ENCODE data around the gene MRPS6. TPM values are rescaled to one million over a fixed set of nuclear protein-coding genes. Genes with fewer than 3 reads are reported as not detected.
A peak's percentile ranks its signal among the peaks of the same experiment; 100 is the strongest.

The MRPS6 gene
- total and polyA plus RNA-seq, 2 of the 4 experiments (the other 2 are of a cell fraction), result 7.5 to 35.1 TPM

DNA sequence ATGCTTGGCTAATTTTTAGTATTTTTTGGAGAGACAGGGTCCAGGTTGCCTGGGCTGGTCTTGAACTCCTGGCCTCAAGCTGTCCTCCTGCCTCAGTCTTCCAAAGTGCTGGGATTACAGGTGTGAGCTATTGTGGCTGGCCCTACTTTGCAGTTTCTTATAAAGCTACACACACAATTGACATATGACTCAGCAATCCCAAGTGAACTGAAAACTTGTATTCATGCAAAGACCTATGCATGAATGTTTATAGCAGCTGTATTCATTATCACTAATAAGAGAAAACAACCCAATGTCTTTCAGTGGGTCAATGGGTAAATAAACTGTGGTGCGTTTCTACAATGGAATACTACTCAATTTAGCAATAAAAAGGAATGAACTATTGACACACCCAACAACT, 103.1 kb downstream of the MRPS6 start:
- Histone ChIP-seq H2BK5ac (ENCODE audit: low read depth, low read length, poor library complexity, severe bottlenecking) (no peak overlapping the region), H3K18ac (ENCODE audit: low read depth, low read length) (no peak overlapping the region), H3K79me1 (ENCODE audit: low read depth in 1 of 2, low read length in 2 of 2) (no peaks in the 10 kb centered on the region), H4K20me1 (ENCODE audit: insufficient read depth, low read length) (no peaks in the 10 kb centered on the region), H3K9ac (ENCODE audit: low read depth, low read length) (no peak overlapping the region), H3K4me2 (ENCODE audit: low read depth, low read length) (no peak overlapping the region), H2AK5ac (ENCODE audit: low read depth, low read length) (no peak overlapping the region), H2BK15ac (ENCODE audit: low read depth, low read length) (no peak overlapping the region), H3K36me3 (ENCODE audit: control insufficient read depth, insufficient read depth, low read length) (no peaks in the 10 kb centered on the region), H3K56ac (ENCODE audit: extremely low read depth, insufficient read depth, low read length) (no peak overlapping the region), H2BK120ac (ENCODE audit: low read depth, low read length) (no peak overlapping the region), H3K27me3 (ENCODE audit: control insufficient read depth, insufficient read depth, low read length) (peaks cover 9% of the 10 kb centered on the region; the same call in 1 of the 2 replicates), H2AFZ (replicated peaks; ENCODE audit: low read length, poor library complexity) (no peak overlapping the region), H3K4ac (ENCODE audit: low read depth, low read length) (no peak overlapping the region), H3K9me1 (ENCODE audit: insufficient read depth, low read length) (no peaks in the 10 kb centered on the region), H3K4me1 (ENCODE audit: control insufficient read depth, insufficient read depth, low read length) (no peaks in the 10 kb centered on the region), H3K9me3 (ENCODE audit: control insufficient read depth, insufficient read depth, low read length) (peaks cover 4% of the 10 kb centered on the region), H3K4me3 (ENCODE audit: insufficient read depth, low read depth, low read length) (no peak overlapping the region), H4K8ac (ENCODE audit: low read depth in 2 of 2, low read length in 2 of 2) (no peak overlapping the region), H4K91ac (ENCODE audit: insufficient read depth, low read depth, low read length) (no peak overlapping the region), H3K14ac (replicated peaks; ENCODE audit: low read depth, low read length) (no peak overlapping the region), H3K27ac (ENCODE audit: insufficient read depth, low read length) (no peak overlapping the region), H3K23ac (ENCODE audit: low read depth, low read length) (no peak overlapping the region), H2AK9ac (replicated peaks; ENCODE audit: low read depth, low read length, poor library complexity) (no peak overlapping the region), H4K5ac (ENCODE audit: low read depth, low read length) (no peak overlapping the region), H2BK20ac (ENCODE audit: low read depth, low read length) (no peak overlapping the region)
- TF ChIP-seq POLR2A (IDR thresholded peaks at IDR 0.05; ENCODE audit: low read depth, low read length) (no peak), NFE2L2 (IDR thresholded peaks at IDR 0.05; ENCODE audit: low read depth, low read length) (0 out of 2 replicates have a peak, but pooled peaks have one; percentile 10), CEBPB (IDR thresholded peaks at IDR 0.05; ENCODE audit: low read depth, low read length) (no peak)
- DNase-seq (no peak), ATAC-seq (ENCODE audit: low read depth) (no peak)
- POLR2A ChIA-PET (ENCODE audit: unreplicated experiment), result no interaction called here
- intact Hi-C loops (cut with micrococcal nuclease), result no loop called here
- BruUV-seq (replicated peaks), result no TSS peak
- CTCF ChIA-PET, result interaction anchor here (0.6 kb wide), 1 partner anchor 10 kb away, joined by 6 read pairs; no protein-coding TSS in a partner anchor
- dilution Hi-C loops (cut with HindIII; ENCODE audit: low sequenced_read_pairs, unreplicated experiment), result no loop called here
- WGBS, 2 experiments (ENCODE audit: extremely low coverage in 2 of 2, insufficient read length in 1 of 2), result no CpG with 5 or more reads among the region's 1 CpG
- in situ Hi-C loops (cut with MboI; ENCODE audit: low sequenced_read_pairs), result no loop called here
